Adrenal gland (tissue), 12 donors: Measurements from ENCODE around the gene ARHGAP21. TPM values are rescaled to one million over a fixed set of nuclear protein-coding genes. Genes with fewer than 3 reads are reported as not detected.
"Not testable (repeated sequence)": the region's sequence is repeated elsewhere in the genome, so short reads cannot be mapped to it uniquely, and the experiment has no call there.

Experiments used
- DNase-seq, 7 donors: peaks; one replicate each; pipeline ENCODE4 v3.0.0-alpha.2; 2019 to 2020
- H3K27ac ChIP-seq, 5 donors: fragments of 200-600 bp; sonication (generic) in 4 of 5; 1 replicate in 3 of 5; 2 replicates in 2 of 5; pipeline versions ENCODE4 v1.5.1 to v1.8.0; 2016 to 2020; ENCODE audit warnings: mild to moderate bottlenecking in 1 of 5
- H3K27me3 ChIP-seq: fragments of 200-600 bp; 2 replicates; pipeline ENCODE4 v1.8.0; 2021
- H3K36me3 ChIP-seq, 2 donors: fragments of 200-600 bp; replicated peaks in 1 of 2; 1 replicate in 1 of 2; 2 replicates in 1 of 2; pipeline versions ENCODE4 v1.5.1 to v1.8.0; 2018 to 2022
- H3K4me1 ChIP-seq, 2 donors: fragments of 200-600 bp; replicated peaks in 1 of 2; 1 replicate in 1 of 2; 2 replicates in 1 of 2; pipeline versions ENCODE4 v1.5.1 to v1.8.0; 2018 to 2021
- H3K4me3 ChIP-seq, 4 donors: fragments of 200-600 bp; sonication (generic) in 3 of 4; one replicate each; pipeline ENCODE4 v1.5.1; 2016 to 2018
- H3K9me3 ChIP-seq, 3 donors: fragments of 200-600 bp; sonication (generic) in 1 of 3; replicated peaks in 1 of 3; 1 replicate in 2 of 3; 2 replicates in 1 of 3; pipeline versions ENCODE4 v1.5.1 to v1.8.0; 2016 to 2021
- POLR2A ChIP-seq, 2 donors: fragments of 450-650 bp; IDR thresholded peaks; one replicate each; pipeline ENCODE4 v1.6.1; 2017; ENCODE audit warnings: antibody characterized with exemption in 2 of 2, mild to moderate bottlenecking in 2 of 2, moderate library complexity in 1 of 2
- WGBS, 4 donors: extraction: QIAGEN DNeasy Blood & Tissue Kit in 2 of 4; methylation state at CpG; one replicate each; pipeline versions ENCODE4 v1.1.5 to v1.1.7; 2013 to 2017; 5-methylcytosine and 5-hydroxymethylcytosine counted together
- intact Hi-C, 2 donors: fragments of 100-400 bp; cut with DNase I; formaldehyde crosslinking; loops; one replicate each; pipeline versions ENCODE4 v1.14.1 to v1.15.0; 2022 to 2023
- polyA plus RNA-seq, 3 donors: library from polyadenylated mRNA; stranded (reverse); fragments of 200-250 nt in 2 of 3; fragments of 350-450 nt in 1 of 3; fragmentation: Illumina TruSeq in 1 of 3; extraction: RNeasy Lipid Tissue Mini Kit (QIAGEN cat#74804) in 1 of 3; gene quantifications; one replicate each; pipeline ENCODE4 v1.2.3, GENCODE V29; 2013 to 2014
- total RNA-seq, 9 donors: library from RNA; depleted of rRNA in 4 of 9; stranded (reverse); fragments of >200 nt in 4 of 9; fragments of 120-200 nt in 1 of 9; fragmentation: NEBNext Ultra II Directional in 1 of 9; extraction: Animal tissue kit (Norgen Biotek cat#: 25700) in 1 of 9; gene quantifications; one replicate each; pipeline versions ENCODE4 v1.1.0 to v1.2.4, GENCODE V29; 2013 to 2023
- TF ChIP-seq, protein P1 (sequence below), 6 experiments: fragments of 450-650 bp in 4 of 6; fragments of 200-600 bp in 2 of 6; sonication (generic) in 1 of 6; IDR thresholded peaks; 1 replicate in 5 of 6; 2 replicates in 1 of 6; pipeline versions ENCODE4 v1.5.1 to v1.8.0; 2016 to 2021; ENCODE audit warnings: antibody characterized with exemption in 6 of 6, mild to moderate bottlenecking in 2 of 6, moderate library complexity in 1 of 6
- donor health status: healthy with polysubstance abuse.
- donor health status: Bipolar disorder and iron deficiency.
- donor health status: DM: yes; HTN: yes; CAD: no.
- donor health status: DM: no; HTN: no; CAD: no.
- donor health status: DM: no; HTN: no; CAD: no.
- donor health status: DM: yes; HTN: yes; CAD: no.

The ARHGAP21 gene
- total and polyA plus RNA-seq, 12 donors: 45.2 to 160 (median 107) TPM

DNA sequence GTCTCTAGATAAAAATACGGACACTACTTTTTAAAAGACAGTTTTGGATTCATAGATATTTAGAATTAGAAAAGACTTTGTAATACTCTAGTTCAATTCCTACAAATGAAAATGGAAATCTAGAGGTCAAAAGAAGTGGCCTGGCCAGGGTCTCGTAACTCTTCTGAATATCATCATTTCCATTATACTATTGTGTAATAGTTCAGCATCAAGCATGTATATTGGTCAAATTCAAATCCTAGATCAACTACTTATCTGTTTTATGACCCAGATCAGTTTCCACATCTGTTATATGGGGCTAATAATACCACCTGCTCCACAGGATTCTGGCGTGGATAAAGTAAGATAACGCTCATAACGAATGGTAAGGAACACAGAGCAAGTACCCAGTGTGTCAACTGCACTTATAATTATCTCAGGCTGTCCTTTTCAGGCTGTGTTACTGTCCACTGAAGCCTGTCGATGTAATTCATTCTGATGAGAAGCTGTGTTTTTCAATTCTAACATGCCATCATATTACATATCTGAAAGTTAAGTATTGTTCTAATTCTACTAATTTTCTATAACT lies 54.3 kb downstream of the ARHGAP21 start:
- no peak for DNase-seq
- no peaks in the 10 kb centered on the region for H3K9me3 ChIP-seq
- intact Hi-C loops: no loop called here
- WGBS, 4 donors: 79 to 88% (median 81%) methylated on average over 6 of the region's 6 CpGs
- H3K36me3 ChIP-seq: no peaks in the 10 kb centered on the region
- TF ChIP-seq POLR2A (IDR thresholded peaks at IDR 0.05): no peak
- TF ChIP-seq, protein P1, sequence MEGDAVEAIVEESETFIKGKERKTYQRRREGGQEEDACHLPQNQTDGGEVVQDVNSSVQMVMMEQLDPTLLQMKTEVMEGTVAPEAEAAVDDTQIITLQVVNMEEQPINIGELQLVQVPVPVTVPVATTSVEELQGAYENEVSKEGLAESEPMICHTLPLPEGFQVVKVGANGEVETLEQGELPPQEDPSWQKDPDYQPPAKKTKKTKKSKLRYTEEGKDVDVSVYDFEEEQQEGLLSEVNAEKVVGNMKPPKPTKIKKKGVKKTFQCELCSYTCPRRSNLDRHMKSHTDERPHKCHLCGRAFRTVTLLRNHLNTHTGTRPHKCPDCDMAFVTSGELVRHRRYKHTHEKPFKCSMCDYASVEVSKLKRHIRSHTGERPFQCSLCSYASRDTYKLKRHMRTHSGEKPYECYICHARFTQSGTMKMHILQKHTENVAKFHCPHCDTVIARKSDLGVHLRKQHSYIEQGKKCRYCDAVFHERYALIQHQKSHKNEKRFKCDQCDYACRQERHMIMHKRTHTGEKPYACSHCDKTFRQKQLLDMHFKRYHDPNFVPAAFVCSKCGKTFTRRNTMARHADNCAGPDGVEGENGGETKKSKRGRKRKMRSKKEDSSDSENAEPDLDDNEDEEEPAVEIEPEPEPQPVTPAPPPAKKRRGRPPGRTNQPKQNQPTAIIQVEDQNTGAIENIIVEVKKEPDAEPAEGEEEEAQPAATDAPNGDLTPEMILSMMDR (IDR thresholded peaks at IDR 0.05): no peak
- H3K27ac ChIP-seq: peak overlapping the region in 1 of 5 donors; percentile 39
- H3K4me3 ChIP-seq: no peak overlapping the region
- H3K27me3 ChIP-seq: no peaks in the 10 kb centered on the region
- H3K4me1 ChIP-seq: peaks cover 16 to 18% of the 10 kb centered on the region in 2 donors

DNA sequence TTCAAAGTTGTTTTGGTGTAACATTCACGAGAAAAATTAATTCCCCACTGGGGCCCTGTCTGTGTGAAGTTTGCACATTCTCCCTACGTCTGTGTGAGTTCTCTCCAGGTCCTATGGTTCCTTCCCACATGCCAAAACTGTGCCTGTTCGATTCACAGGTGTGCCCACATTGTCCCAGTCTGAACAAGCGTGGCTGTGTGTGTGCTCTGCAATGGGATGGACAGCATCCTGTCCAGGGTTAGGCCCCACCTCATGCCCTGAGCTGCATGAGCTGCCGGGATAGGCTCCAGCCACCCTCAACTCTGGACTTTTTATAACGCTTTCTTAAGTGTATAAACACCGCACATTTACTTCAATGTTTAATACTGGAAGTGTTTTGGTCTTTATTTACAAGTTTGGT lies 55.4 kb downstream of the ARHGAP21 start:
- WGBS, 4 donors: 92 to 96% (median 94%) methylated on average over 7 of the region's 7 CpGs
- intact Hi-C loops: no loop called here
- TF ChIP-seq, protein P1 (IDR thresholded peaks at IDR 0.05): no peak
- TF ChIP-seq POLR2A (IDR thresholded peaks at IDR 0.05): no peak

DNA sequence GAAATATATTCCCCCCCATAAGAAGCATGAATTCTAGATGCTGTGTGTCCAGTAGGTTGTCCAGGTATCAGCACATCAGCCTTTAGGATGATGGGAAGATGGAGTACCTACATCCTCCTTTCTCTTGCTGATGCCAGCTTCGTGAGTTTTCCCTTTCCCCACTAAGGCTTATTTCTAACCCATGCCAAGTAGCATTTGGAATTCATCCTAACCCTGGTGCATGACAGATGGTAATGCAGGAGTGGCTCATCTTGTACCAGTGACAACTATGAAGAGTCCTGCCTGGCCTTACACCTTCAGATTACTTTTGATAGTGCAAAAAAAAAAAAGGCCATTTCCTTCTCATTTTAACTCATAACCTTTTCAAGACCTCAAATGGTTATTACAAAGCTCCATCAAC lies 58.7 kb downstream of the ARHGAP21 start:
- no peak overlapping the region for H3K4me3 ChIP-seq
- H3K4me1 ChIP-seq: peaks cover 11 to 17% of the 10 kb centered on the region in 2 donors
- H3K36me3 ChIP-seq: no peaks in the 10 kb centered on the region
- no peak for TF ChIP-seq POLR2A (IDR thresholded peaks at IDR 0.05)
- TF ChIP-seq, protein P1 (IDR thresholded peaks at IDR 0.05): no peak
- no peak overlapping the region for H3K27ac ChIP-seq
- DNase-seq: no peak
- WGBS, 4 donors: 39 to 100% (median 67%) methylated on average over 1 of the region's 1 CpG
- no peaks in the 10 kb centered on the region for H3K9me3 ChIP-seq
- no peaks in the 10 kb centered on the region for H3K27me3 ChIP-seq
- intact Hi-C loops: no loop called here

More for the DNA sequence above, 55.4 kb downstream of the ARHGAP21 start:
- no peaks in the 10 kb centered on the region for H3K9me3 ChIP-seq
- H3K4me1 ChIP-seq: peaks cover 16 to 18% of the 10 kb centered on the region in 2 donors
- H3K36me3 ChIP-seq: no peaks in the 10 kb centered on the region
- no peak for DNase-seq
- no peak overlapping the region for H3K4me3 ChIP-seq
- H3K27ac ChIP-seq: no peak overlapping the region
- no peaks in the 10 kb centered on the region for H3K27me3 ChIP-seq

GRCh38 chr10:24661376-24661775 lies 62.3 kb downstream of the ARHGAP21 start:
- Histone ChIP-seq H3K27me3 (no peaks in the 10 kb centered on the region), H3K4me1 (peaks cover 0 to 6% of the 10 kb centered on the region in 2 donors), H3K36me3 (no peaks in the 10 kb centered on the region), H3K27ac (no peak overlapping the region), H3K4me3 (no peak overlapping the region), H3K9me3 (no peaks in the 10 kb centered on the region)
- no peak for DNase-seq
- TF ChIP-seq, protein P1 (IDR thresholded peaks at IDR 0.05): no peak
- TF ChIP-seq POLR2A (IDR thresholded peaks at IDR 0.05): no peak
- 64 to 76% (median 66%) methylated on average over 2 of the region's 2 CpGs for WGBS, 4 donors
- intact Hi-C loops: no loop called here

DNA sequence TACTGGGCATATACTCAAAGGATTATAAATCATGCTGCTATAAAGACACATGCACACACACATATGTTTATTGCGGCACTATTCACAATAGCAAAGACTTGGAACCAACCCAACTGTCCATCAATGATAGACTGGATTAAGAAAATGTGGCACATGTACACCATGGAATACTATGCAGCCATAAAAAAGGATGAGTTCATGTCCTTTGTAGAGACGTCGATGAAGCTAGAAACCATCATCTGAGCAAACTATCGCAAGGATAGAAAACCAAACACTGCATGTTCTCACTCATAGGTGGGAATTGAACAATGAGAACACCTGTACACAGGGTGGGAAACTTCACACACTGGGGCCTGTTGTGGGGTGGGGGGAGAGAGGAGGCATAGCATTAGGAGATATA lies 65.4 kb downstream of the ARHGAP21 start:
- H3K27ac ChIP-seq, H3K27me3 ChIP-seq, DNase-seq, H3K9me3 ChIP-seq, H3K36me3 ChIP-seq, intact Hi-C loops, H3K4me3 ChIP-seq, H3K4me1 ChIP-seq: not testable (repeated sequence)
- WGBS, 4 donors: 92 to 100% (median 98%) methylated on average over 4 of the region's 4 CpGs

DNA sequence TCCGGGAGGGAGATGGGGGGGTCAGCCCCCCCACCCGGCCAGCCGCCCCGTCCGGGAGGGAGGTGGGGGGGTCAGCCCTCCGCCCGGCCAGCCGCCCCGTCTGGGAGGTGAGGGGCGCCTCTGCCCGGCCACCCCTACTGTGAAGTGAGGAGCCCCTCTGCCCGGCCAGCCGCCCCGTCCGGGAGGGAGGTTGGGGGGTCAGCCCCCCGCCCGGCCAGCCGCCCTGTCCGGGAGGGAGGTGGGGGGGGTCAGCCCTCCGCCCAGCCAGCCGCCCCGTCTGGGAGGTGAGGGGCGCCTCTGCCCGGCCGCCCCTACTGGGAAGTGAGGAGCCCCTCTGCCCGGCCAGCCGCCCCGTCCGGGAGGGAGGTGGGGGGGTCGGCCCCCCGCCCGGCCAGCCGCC lies 67.4 kb downstream of the ARHGAP21 start:
- H3K27ac ChIP-seq, H3K27me3 ChIP-seq, intact Hi-C loops, H3K36me3 ChIP-seq, H3K9me3 ChIP-seq, DNase-seq, H3K4me3 ChIP-seq: not testable (repeated sequence)
- WGBS, 4 donors: 98% methylated on average over 13 of the region's 33 CpGs; no CpG with 5 or more reads in 3 of the 4 donors
- peaks cover 0 to 11% of the 10 kb centered on the region in 2 donors for H3K4me1 ChIP-seq
